Bronchial epithelial cell (primary cell): ENCODE measurements around the gene TMEM271. TPM values are rescaled to one million over a fixed set of nuclear protein-coding genes. Genes with fewer than 3 reads are reported as not detected.

Experiments used
- DNase-seq: peaks from one replicate; pipeline ENCODE4 v3.0.0-alpha.2; 2010; ENCODE audit warnings: low read depth
- FAIRE-seq: peaks from 2 replicates; lab custom pipeline; 2011; peaks lifted over from hg19 to GRCh38; lab: Jason Lieb, UNC
- H3K27me3 ChIP-seq: 2 replicates; pipeline ENCODE4 v1.5.1; 2011; ENCODE audit warnings: low read length; ENCODE audit not compliant: control insufficient read depth, insufficient read depth
- H3K36me3 ChIP-seq: 2 replicates; pipeline ENCODE4 v1.5.1; 2011; ENCODE audit warnings: low read length; ENCODE audit not compliant: control insufficient read depth, insufficient read depth
- H3K4me3 ChIP-seq: 2 replicates; pipeline ENCODE4 v1.5.1; 2011; ENCODE audit warnings: mild to moderate bottlenecking, low read depth, low read length, control low read depth
- CTCF ChIP-seq: IDR thresholded peaks from 2 replicates; pipeline ENCODE4 v1.5.1; 2011; ENCODE audit warnings: mild to moderate bottlenecking, moderate library complexity, low read length, control low read depth, inconsistent platforms; ENCODE audit not compliant: insufficient read depth, severe bottlenecking
- total RNA-seq: library from RNA; depleted of rRNA; stranded (reverse); fragments of >200 nt; gene quantifications from 2 replicates; pipeline ENCODE4 v1.2.1, GENCODE V29; 2014

TMEM271 gene
- total RNA-seq, 1 donor from 2014 or later = not detected

- Histone ChIP-seq H3K36me3 (no peaks in the 10 kb centered on the region), H3K27me3 (no peaks in the 10 kb centered on the region), H3K4me3 (no peak overlapping the region)
- no peak for TF ChIP-seq CTCF
- no peak for DNase-seq
- no peak for FAIRE-seq
These were observed 12.3 kb upstream of the TMEM271 start for GRCh38 chr4:588351-588849.

- Histone ChIP-seq H3K4me3 (no peak overlapping the region), H3K27me3 (no peaks in the 10 kb centered on the region), H3K36me3 (no peaks in the 10 kb centered on the region)
- no peak for TF ChIP-seq CTCF
- no peak for FAIRE-seq
- DNase-seq = no peak
These were observed 11.7 kb upstream of the TMEM271 start for GRCh38 chr4:587671-588350.

- no peak for DNase-seq
- no peaks in the 10 kb centered on the region for H3K36me3 ChIP-seq
- no peak for TF ChIP-seq CTCF
- H3K27me3 ChIP-seq = peaks cover 7% of the 10 kb centered on the region
- H3K4me3 ChIP-seq = no peak overlapping the region
- FAIRE-seq = no peak
These were observed 7.7 kb upstream of the TMEM271 start for GRCh38 chr4:583820-584219.

- H3K36me3 ChIP-seq = no peaks in the 10 kb centered on the region
- no peak overlapping the region for H3K4me3 ChIP-seq
- FAIRE-seq = no peak
- peaks cover 25% of the 10 kb centered on the region for H3K27me3 ChIP-seq
- no peak for TF ChIP-seq CTCF
- no peak for DNase-seq
These were observed 5.8 kb upstream of the TMEM271 start for GRCh38 chr4:581753-582361.

- DNase-seq = no peak
- Histone ChIP-seq H3K27me3 (peaks cover 25% of the 10 kb centered on the region), H3K4me3 (no peak overlapping the region), H3K36me3 (no peaks in the 10 kb centered on the region)
- no peak for TF ChIP-seq CTCF
- FAIRE-seq = no peak
These were observed 5.1 kb upstream of the TMEM271 start for GRCh38 chr4:581181-581580.
